ENCODE data around the gene TRPC4AP. TPM values are rescaled to one million over a fixed set of nuclear protein-coding genes. Genes with fewer than 3 reads are reported as not detected.

Gene TRPC4AP
- total and polyA plus RNA-seq, 9 donors: 30.5 to 51.8 (median 40.7) TPM

DNA sequence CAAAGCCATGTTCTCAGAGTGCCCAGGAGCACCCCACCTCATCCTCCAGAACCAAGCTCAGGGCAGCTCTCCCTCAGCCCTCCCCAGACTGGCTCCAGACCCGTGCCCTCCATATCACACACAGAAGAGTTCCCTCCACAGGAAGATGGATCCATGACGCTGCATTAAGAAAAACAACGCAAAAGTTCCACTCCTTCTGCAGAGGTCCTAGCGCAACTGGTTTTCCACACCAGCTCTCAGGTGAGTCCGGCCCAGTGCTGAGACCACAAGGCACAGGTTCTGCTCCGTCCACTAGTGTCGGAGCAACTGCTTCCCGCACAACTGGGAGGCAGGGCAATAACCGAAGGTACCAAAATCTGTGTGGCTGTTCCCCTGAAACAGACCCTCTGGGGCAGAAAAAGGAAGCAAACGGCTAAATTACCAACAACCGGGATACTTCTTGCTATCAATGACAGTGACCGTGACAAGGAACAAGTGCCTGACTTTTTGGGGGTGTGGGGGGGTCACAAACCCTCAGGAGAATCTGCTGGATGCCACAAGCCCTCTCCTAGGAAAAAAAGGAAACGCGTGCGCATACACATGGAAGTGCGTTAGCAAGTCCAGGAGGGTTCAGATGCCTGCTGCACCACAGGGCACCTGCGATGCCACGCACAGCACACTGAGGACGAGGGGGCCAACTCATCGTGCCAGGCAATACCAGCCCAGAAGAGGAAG is 87.7 kb downstream of the TRPC4AP start:
- H3K9me3 ChIP-seq: no peaks in the 10 kb centered on the region
- no peaks in the 10 kb centered on the region for H3K4me1 ChIP-seq (ENCODE audit: insufficient read depth)
- TF ChIP-seq POLR2A (IDR thresholded peaks at IDR 0.05): no peak
- TF ChIP-seq, protein P1, sequence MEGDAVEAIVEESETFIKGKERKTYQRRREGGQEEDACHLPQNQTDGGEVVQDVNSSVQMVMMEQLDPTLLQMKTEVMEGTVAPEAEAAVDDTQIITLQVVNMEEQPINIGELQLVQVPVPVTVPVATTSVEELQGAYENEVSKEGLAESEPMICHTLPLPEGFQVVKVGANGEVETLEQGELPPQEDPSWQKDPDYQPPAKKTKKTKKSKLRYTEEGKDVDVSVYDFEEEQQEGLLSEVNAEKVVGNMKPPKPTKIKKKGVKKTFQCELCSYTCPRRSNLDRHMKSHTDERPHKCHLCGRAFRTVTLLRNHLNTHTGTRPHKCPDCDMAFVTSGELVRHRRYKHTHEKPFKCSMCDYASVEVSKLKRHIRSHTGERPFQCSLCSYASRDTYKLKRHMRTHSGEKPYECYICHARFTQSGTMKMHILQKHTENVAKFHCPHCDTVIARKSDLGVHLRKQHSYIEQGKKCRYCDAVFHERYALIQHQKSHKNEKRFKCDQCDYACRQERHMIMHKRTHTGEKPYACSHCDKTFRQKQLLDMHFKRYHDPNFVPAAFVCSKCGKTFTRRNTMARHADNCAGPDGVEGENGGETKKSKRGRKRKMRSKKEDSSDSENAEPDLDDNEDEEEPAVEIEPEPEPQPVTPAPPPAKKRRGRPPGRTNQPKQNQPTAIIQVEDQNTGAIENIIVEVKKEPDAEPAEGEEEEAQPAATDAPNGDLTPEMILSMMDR (IDR thresholded peaks at IDR 0.05): no peak
- TF ChIP-seq EP300 (IDR thresholded peaks at IDR 0.05): no peak
- DNase-seq: peak in 4 of 5 donors; percentile 6 to 18 (median 11)
- no peak overlapping the region for H3K27ac ChIP-seq
- no peak overlapping the region for H3K4me3 ChIP-seq
- intact Hi-C loops (cut with DNase I): no loop called here
- H3K36me3 ChIP-seq: no peaks in the 10 kb centered on the region
- no peaks in the 10 kb centered on the region for H3K27me3 ChIP-seq
- 87 to 92% (median 91%) methylated on average over 20 of the region's 20 CpGs for whole genome bisulfite sequencing, 3 donors

DNA sequence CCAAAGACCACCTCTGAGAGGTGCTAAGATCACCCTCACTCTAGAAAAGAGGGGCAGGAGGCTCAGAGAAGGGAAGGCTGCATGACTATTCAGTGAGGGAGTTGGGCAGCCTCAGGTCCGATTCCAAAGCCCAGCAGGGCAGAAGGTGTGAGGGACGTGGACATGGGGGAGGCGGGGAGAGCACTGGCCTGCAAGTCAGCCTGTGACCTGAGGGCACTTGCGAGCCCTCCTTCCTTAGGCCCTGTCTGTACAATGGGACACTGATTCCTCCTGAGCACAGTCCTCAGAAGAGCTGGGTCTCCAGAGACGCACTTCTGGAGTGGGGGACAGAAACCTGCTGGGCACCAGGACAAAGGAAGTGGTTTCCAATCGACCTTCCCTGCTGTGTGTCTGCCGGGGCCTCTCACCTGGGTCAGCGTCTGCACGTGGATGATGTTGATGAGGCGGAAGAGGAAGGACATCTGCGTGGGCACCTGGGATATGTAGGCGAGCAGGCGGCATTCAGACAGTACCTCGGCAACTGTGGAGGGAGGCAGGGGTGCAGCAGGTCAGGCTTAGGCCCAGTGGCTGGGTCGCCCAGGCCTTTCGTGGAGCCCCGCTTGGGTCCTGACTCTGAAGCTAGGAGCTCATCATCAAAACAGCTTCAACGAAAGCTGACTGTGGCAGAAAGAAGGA is 88.4 kb downstream of the TRPC4AP start:
- DNase-seq: peak in 4 of 5 donors; percentile 1 to 28 (median 12)
- H3K4me1 ChIP-seq (ENCODE audit: insufficient read depth): no peaks in the 10 kb centered on the region
- H3K27me3 ChIP-seq: no peaks in the 10 kb centered on the region
- no peaks in the 10 kb centered on the region for H3K9me3 ChIP-seq
- H3K4me3 ChIP-seq: no peak overlapping the region
- no peak overlapping the region for H3K27ac ChIP-seq
- no peak for TF ChIP-seq POLR2A (IDR thresholded peaks at IDR 0.05)
- TF ChIP-seq EP300 (IDR thresholded peaks at IDR 0.05): no peak
- TF ChIP-seq, protein P1 (IDR thresholded peaks at IDR 0.05): no peak
- WGBS, 3 donors: 80 to 86% (median 86%) methylated on average over 17 to 18 of the region's 18 CpGs
- H3K36me3 ChIP-seq: no peaks in the 10 kb centered on the region
- intact Hi-C loops (cut with DNase I): no loop called here

DNA sequence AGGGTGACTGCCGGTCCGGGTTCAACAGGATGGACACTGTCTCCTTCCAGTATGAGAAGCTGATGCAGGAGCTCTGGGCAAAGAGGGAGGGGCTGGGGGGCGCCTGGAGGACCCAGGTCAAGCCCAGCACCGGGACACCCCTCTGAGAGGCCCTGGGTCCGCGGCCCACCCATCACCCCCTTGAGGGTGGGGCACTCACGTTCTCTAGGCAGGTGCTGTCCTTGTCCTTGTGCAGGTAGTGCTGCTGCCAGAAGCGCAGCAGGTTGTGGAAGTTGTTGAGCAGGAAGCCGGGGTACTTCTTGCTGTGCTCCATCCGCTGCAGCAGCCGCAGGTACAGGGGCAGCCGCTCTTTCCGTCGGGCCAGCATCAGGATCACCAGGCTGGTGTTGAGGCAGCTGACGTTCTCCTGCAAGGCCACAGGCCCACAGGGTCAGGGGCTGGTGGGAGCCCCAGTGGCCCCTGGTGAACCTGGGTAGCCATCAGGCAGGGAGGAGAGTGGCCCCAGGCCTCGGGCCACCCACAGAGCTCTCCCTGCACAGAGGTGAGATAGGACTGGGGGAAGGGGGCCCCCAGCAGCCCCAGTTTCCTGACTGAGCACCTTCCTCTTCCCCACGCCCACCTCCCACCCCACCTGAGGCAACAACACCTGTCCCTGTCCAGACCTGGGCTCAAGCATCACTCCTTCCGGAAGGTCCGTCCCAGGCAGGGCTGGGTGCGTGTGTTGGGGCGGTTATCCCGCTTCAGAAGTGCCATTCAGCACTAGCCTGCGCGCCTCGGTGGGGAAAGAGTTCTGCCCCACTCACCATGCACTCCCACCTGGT is 89.2 kb downstream of the TRPC4AP start:
- H3K27ac ChIP-seq: no peak overlapping the region
- WGBS, 3 donors: 88 to 93% (median 91%) methylated on average over 19 to 25 of the region's 25 CpGs
- H3K9me3 ChIP-seq: no peaks in the 10 kb centered on the region
- DNase-seq: peak in 3 of 5 donors; percentile 14 to 34 (median 15)
- no peak for TF ChIP-seq EP300 (IDR thresholded peaks at IDR 0.05)
- TF ChIP-seq POLR2A (IDR thresholded peaks at IDR 0.05): no peak
- TF ChIP-seq, protein P1 (IDR thresholded peaks at IDR 0.05): no peak
- H3K36me3 ChIP-seq: no peaks in the 10 kb centered on the region
- no peaks in the 10 kb centered on the region for H3K4me1 ChIP-seq (ENCODE audit: insufficient read depth)
- H3K4me3 ChIP-seq: no peak overlapping the region
- intact Hi-C loops (cut with DNase I): no loop called here
- no peaks in the 10 kb centered on the region for H3K27me3 ChIP-seq

DNA sequence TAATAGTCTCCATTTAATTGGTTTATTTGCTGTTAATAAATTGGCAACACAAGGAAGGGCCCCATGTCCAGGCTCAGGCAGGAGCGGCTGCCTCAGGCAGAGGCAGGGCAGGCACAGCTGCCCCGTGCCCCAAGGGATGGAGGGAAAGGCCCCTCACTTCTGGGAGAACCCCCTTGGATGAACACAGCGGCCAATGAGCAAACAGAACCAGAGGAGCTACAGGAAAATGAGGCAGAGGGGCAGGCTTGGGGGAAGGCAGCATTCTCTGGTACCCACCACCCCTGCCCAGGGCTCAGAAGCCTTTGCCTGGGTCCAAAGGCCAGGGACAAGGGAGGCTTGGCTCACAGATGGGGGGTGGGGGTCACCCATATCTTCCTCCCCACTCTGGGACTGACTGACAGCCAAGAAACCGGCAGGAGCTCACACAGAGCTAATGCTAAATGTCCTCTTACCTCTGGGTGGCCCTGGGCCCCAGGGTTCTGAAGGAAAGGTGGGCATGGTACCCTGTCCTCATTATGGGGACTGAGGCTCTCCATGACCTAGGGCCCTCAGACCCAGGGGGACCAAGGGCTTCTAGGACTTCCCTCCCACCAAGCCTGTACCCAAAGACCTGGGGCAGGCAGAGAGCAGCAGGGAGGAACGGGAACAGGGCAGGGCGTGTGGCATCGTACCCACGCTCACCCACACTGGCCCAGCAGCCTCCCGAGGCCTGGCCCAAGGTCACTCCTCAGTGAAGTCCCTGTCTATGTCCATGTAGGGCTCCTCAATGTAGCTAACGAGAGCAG is 90.0 kb downstream of the TRPC4AP start:
- H3K27ac ChIP-seq: no peak overlapping the region
- DNase-seq: peak in 2 of 5 donors; percentile 10 to 19
- no peaks in the 10 kb centered on the region for H3K36me3 ChIP-seq
- H3K9me3 ChIP-seq: no peaks in the 10 kb centered on the region
- H3K27me3 ChIP-seq: no peaks in the 10 kb centered on the region
- intact Hi-C loops (cut with DNase I): no loop called here
- TF ChIP-seq, protein P1 (IDR thresholded peaks at IDR 0.05): no peak
- H3K4me1 ChIP-seq (ENCODE audit: insufficient read depth): peaks cover under 1% of the 10 kb centered on the region
- H3K4me3 ChIP-seq: no peak overlapping the region
- 75 to 84% (median 84%) methylated on average over 9 to 10 of the region's 10 CpGs for WGBS, 3 donors
